ENCODE results near the gene GPR31. TPM values are rescaled to one million over a fixed set of nuclear protein-coding genes. Genes with fewer than 3 reads are reported as not detected.
A peak's percentile ranks its signal among the peaks of the same experiment; 100 is the strongest.
"Not testable (repeated sequence)": the region's sequence is repeated elsewhere in the genome, so short reads cannot be mapped to it uniquely, and the experiment has no call there.

The GPR31 gene, protein sequence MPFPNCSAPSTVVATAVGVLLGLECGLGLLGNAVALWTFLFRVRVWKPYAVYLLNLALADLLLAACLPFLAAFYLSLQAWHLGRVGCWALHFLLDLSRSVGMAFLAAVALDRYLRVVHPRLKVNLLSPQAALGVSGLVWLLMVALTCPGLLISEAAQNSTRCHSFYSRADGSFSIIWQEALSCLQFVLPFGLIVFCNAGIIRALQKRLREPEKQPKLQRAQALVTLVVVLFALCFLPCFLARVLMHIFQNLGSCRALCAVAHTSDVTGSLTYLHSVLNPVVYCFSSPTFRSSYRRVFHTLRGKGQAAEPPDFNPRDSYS
- not detected in 2 replicates for total RNA-seq

DNA sequence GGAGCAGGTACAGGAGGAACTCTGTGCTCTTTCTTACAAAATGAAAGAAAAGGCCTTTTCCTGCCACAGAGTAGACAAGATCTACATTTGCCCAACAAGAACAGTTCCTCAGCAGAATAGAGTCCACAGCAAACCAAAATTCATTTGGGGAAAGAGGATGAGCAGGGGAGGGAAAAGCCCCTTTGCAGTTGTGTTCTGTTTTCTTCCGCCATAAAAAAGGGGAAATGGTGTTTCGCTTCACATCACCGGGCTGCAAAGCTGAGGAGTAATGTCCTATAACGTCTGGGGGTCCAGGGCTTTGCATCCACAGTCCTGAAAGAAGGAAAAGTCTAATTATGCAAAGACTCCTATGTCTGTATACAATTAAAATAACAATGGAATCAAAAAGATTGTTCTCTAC is at the start of gene GPR31:
TSS of gene GPR31 (minus strand) at position 118 of the 400 bp plus-strand sequence. CDS start 149 bp downstream, outside the sequence.
- no peak for DNase-seq (ENCODE audit: low read depth)
- H3K4me3 ChIP-seq (ENCODE audit: low read depth, low read length), result no peak within 1 kb of the TSS
- TF ChIP-seq, protein P1, sequence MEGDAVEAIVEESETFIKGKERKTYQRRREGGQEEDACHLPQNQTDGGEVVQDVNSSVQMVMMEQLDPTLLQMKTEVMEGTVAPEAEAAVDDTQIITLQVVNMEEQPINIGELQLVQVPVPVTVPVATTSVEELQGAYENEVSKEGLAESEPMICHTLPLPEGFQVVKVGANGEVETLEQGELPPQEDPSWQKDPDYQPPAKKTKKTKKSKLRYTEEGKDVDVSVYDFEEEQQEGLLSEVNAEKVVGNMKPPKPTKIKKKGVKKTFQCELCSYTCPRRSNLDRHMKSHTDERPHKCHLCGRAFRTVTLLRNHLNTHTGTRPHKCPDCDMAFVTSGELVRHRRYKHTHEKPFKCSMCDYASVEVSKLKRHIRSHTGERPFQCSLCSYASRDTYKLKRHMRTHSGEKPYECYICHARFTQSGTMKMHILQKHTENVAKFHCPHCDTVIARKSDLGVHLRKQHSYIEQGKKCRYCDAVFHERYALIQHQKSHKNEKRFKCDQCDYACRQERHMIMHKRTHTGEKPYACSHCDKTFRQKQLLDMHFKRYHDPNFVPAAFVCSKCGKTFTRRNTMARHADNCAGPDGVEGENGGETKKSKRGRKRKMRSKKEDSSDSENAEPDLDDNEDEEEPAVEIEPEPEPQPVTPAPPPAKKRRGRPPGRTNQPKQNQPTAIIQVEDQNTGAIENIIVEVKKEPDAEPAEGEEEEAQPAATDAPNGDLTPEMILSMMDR (conservative IDR thresholded peaks at IDR 0.05; ENCODE audit: low read depth, low read length), result no peak

DNA sequence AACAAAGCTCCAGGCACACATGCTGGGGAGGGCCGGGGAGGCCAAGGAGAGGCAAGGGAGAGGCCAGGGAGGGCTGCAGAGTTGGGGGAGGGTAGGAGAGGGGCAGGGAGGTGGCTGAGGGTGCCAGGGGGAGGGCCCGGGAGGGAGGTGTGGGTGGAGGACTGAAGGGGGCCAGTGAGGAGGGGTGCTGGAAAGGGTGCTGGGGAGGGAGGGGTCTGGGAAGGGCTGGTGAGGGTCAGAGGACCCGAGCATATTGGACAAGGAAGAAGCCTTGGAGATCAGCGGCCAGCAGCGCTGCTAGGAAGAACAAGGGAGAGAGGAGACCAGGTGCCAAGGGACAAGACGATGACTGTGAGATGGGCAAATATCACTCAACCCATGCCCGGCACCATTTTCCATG is 49.7 kb upstream of the GPR31 start:
- no peak for DNase-seq (ENCODE audit: low read depth)
- H3K4me3 ChIP-seq (ENCODE audit: low read depth, low read length), result no peak overlapping the region
- TF ChIP-seq, protein P1 (conservative IDR thresholded peaks at IDR 0.05; ENCODE audit: low read depth, low read length), result no peak

DNA sequence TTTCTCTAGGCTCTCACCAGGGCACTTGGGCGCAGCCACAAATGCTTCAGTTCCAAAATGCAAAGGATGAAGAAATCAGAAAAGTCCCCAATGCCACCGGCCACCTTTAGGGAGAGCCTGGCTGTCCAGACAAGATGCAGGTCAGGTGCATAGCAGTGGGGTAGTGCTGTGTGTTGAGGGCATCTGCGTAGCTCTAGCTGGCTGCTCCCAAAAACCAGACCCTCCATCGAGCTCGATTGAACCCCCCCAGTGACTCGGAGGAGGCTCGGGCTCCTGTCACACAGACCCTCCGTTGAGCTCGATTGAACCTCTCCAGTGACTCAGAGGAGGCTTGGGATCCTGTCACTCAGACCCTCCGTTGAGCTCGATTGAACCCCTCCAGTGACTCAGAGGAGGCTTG is 47.5 kb upstream of the GPR31 start:
- H3K4me3 ChIP-seq (ENCODE audit: low read depth, low read length); DNase-seq (ENCODE audit: low read depth): not testable (repeated sequence)

DNA sequence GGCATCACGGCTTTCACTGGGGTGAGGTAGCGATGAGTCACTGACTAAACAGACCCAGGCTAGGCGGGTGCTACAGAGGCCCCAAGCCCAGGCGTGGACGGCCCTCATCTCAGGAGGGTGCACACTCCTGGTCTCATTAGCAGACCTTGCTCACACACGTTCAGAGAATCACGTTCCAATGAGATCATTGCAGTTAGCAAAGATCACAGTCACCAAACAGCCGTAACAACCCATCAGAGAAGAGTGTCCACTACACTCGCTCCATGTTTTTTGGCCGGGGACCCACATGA is 46.2 kb upstream of the GPR31 start:
- peak; percentile 13 for DNase-seq (ENCODE audit: low read depth)
- not testable (repeated sequence) for H3K4me3 ChIP-seq (ENCODE audit: low read depth, low read length)

DNA sequence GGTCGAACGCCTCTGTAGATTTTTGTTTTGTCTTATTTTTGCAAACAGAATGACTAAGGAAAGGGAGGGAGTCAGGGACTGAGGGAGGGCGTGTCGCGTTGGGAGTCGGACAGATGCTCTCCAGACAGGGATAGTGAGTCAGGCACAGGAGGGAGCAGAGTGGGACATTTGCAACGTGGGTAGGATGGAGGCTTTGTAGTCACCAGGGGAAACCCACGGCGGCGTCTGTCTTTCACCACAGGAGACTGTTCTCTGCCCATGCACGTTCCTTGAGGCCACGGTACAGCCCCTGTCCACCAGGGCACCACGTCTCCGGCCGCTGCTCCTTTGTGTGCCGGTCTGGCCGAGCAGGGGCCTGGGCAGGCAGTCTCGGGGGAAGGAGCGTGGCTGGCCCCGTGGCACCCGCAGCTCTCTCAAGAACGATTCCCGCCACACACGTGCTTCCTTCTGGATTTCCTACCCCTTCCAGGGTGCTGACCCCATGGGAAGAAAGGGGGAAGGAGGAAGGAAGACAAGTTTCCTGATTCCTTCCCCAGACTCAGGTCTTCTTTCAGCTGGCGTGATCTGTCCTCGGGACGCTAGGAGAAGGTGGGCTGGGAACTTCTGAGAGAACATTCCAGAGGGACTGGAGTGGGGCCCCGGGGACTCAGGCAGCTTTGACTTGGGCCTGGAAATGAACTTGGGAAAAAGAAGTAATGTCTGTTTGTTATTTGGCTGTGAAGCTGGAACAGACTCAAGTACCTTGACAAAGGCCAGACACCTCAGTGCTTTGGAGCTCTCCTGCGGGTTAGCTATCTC is 45.7 kb upstream of the GPR31 start:
- DNase-seq (ENCODE audit: low read depth); H3K4me3 ChIP-seq (ENCODE audit: low read depth, low read length): not testable (repeated sequence)

DNA sequence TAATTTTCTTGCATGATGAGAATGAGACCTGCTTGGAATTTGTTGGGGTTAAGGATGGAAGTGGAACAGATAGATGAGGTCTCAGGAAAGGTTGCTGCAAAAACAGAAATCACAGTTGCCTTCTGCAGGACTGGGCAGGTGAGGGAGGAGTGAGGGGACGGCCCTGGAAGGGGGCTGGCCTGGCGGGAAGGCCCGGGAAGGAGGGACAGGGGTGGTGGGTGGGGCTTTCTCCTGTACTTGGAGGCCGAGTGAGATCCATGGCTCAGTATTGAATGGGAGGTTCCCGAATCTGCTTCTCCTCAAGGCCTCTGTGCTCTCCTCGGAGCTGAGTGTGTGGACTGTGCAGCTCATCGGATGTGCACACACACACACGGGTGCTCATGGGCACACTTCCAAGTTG is 44.8 kb upstream of the GPR31 start:
- H3K4me3 ChIP-seq (ENCODE audit: low read depth, low read length); DNase-seq (ENCODE audit: low read depth): not testable (repeated sequence)

DNA sequence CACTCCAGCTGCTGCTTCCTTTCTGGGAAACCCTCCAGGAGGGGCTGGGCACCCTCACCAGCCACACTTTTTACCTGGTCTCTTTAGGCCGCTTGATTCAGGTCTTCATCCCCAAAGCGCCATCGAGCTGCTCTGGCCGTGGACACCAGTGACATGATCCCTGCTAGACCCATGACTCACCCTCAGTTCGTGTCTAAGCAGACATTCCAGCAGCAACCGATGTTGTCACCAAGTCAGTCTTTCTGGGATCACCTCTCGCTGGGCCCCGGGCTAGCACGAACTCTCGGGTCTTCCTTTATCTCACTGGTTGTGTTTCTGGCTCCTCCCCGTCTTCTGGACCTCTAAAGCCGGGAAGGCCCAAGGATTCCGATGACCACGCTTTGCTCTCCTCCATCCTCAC is 43.0 kb upstream of the GPR31 start:
- H3K4me3 ChIP-seq (ENCODE audit: low read depth, low read length), result no peak overlapping the region
- TF ChIP-seq, protein P1 (conservative IDR thresholded peaks at IDR 0.05; ENCODE audit: low read depth, low read length), result no peak
- DNase-seq (ENCODE audit: low read depth), result no peak

DNA sequence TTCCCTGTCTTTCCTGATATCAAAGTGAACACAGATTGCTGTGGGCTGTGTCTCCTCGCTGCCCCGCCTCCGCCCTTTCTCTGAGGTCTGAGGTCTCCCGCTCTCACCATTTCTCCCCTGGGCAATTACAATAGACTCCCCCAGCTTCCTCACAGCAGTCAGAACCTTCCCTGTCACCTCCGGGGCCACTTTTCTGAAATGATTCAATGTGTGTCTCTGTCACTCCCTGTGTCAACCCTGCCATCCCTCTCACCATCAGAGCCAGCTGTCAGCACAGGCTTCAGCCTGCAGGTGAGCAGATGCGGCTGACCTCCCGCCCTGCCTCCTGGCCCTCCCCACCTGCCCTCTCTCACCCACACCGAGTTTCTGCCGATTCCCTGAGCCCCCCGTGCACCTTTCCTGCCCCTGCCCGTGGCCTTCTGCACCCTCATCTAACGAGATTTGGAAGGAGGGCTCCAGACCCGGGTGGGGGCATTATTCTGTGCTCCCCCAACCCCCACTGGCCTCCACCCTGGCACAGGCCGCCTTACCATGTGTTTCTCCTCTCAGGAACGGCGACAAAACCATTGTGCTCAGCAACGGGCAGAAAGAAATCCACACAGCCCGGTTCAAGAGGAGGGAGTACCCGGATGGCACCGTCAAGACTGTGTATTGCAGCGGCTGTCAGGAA is 38.3 kb upstream of the GPR31 start:
- H3K4me3 ChIP-seq (ENCODE audit: low read depth, low read length); DNase-seq (ENCODE audit: low read depth): not testable (repeated sequence)

DNA sequence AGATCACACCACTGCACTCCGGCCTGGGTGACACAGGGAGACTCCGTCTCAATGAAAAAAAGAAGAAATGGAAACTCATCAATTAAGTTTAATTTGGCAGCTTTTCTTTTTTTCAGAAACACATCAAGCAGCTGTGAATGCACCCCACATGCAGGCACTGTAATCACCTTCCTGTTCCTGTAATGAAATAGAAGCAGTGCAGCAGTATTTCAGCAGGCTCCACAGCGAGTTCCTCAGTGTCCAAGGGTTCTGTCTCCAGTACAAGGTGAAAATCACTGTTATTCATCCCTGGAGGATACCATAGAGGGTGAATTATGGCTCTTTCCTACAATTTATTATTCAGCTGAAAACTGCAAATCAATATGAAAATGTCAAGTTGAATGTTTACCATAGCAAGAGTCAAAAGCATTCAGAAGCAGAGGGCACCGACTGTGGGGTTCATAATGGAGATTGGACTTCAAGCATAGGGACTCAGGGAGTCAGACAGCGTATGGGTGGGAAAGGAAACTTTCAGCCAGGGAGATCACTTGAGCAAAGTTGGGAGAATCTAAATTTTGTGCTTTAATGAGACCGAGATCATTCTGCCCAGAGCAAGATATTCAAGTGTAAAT is 35.8 kb upstream of the GPR31 start:
- not testable (repeated sequence) for H3K4me3 ChIP-seq (ENCODE audit: low read depth, low read length); DNase-seq (ENCODE audit: low read depth)

DNA sequence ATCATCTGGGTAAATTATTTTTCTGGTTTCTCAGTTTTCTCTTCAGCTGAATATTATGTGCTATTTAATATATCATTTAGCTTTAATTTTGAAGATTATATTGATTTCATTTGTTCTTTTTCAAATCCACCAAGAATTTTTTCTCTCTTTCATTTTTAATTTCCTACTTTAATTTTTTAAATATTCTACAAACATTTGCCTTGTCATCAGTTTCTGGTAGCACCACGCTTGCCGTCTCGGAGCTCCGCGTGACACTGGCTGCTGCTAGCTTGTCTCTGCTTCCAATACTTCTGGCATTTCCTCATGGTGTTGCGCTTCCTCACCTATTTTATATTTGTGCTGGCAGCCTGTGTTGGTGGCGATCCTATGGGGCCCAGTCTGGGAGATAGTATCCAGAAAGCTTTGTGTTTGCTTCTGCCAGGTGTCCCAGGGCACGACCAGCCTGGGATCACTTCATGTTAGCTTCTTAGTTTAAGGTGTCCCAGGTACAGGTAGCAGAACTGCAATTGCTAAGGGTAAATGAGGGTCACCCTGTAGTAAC is 33.3 kb upstream of the GPR31 start:
- DNase-seq (ENCODE audit: low read depth); H3K4me3 ChIP-seq (ENCODE audit: low read depth, low read length): not testable (repeated sequence)

DNA sequence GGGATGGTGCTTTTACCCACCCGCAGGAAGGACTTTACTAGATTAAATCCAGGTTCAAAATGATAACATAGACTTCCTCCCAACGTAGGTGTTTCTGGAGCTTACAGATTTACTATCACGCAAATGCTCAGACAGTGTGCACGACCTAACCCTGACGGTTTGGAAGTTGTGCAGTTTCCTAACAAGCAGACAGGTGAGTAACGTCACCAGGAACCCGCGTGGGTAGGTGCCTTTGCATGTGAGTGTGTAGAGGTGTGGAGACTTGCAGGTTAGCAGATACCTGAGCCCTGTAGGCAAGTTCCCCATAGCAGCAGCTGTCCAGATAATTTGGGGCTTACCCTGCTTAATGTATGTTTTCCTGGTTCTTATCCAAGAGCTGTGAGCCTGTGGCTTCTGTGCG is 29.5 kb upstream of the GPR31 start:
- H3K4me3 ChIP-seq (ENCODE audit: low read depth, low read length); DNase-seq (ENCODE audit: low read depth): not testable (repeated sequence)

DNA sequence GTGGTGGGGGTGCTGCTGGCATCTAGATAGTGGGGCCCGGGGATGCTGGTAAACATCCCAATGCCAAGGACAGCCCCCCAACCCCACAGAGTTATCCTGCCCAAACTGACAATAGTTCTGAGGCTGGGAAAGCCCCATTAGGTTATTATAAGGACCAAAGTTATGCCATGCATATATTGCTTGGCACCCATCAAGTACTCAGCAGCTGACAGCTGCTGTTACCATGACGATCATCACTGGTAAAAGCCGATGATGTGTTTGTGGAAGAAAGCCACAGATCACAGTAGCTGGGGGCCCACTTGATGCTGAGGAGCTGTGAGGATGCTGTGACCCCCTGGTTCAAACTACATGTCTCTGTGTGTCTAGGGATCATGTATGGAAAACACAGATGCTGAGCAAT is 27.3 kb upstream of the GPR31 start:
- H3K4me3 ChIP-seq (ENCODE audit: low read depth, low read length); DNase-seq (ENCODE audit: low read depth): not testable (repeated sequence)

Measured in epithelial cell of proximal tubule (primary cell).